ENCODE data around the gene ANXA2.

DNA sequence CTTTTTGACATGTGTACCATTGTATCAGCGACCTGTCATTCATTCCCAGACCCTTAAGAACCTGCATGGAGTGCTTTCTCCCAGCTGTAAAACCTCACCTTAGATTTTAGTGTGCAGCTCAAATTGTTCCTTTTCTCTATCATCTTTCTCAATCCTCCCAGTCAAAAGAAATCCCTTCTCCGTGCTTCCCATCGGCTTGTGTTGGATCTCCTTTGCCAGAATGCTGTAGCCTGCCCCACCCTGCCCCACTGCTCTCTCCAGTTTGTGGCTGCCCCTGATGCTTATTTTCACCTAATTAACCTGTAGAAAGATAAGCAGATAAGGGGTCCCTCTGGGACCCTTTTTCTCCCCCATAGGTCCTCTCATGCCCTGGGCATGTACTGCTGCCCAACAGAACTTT is 51.1 kb downstream of the ANXA2 start:
- no peak for TF ChIP-seq POLR2A (IDR thresholded peaks at IDR 0.05)
- TF ChIP-seq, protein P1, sequence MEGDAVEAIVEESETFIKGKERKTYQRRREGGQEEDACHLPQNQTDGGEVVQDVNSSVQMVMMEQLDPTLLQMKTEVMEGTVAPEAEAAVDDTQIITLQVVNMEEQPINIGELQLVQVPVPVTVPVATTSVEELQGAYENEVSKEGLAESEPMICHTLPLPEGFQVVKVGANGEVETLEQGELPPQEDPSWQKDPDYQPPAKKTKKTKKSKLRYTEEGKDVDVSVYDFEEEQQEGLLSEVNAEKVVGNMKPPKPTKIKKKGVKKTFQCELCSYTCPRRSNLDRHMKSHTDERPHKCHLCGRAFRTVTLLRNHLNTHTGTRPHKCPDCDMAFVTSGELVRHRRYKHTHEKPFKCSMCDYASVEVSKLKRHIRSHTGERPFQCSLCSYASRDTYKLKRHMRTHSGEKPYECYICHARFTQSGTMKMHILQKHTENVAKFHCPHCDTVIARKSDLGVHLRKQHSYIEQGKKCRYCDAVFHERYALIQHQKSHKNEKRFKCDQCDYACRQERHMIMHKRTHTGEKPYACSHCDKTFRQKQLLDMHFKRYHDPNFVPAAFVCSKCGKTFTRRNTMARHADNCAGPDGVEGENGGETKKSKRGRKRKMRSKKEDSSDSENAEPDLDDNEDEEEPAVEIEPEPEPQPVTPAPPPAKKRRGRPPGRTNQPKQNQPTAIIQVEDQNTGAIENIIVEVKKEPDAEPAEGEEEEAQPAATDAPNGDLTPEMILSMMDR (IDR thresholded peaks at IDR 0.05) = no peak
